Measurements from ENCODE around the gene LCP1. TPM values are rescaled to one million over a fixed set of nuclear protein-coding genes. Genes with fewer than 3 reads are reported as not detected.

LCP1 gene
- total RNA-seq, 4 donors from 2014 or later = 3.7 to 12.5 (median 10.1) TPM

DNA sequence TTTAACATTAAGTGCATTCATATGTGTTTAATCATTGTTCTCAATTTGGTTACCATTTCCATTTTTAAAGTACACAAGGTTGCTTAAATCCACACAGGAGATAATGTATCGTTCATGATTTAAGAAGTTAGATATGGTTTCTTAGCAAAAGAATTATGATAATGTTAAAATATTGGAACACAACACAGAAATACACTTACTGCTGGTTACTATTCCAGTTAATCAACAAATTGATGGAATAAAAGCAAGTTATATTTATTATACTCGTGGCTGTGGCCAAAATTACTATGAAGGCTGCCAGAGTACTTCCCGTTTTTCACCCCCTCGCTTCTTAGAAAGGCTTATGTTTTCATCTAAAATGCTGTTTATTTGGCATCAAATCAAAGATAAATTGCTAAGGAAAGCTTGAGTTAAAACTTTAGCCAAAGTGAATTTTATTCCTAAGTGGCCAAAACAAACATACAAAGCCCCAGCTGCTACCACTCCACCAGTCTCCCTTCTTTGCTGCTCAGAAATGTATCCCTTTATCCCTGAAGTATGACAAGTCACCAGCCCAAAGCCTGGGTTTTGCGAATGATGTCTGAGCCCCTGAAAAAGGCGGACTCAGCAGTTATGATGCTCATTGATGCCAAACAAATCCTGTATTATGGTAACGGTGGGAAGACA, 27.7 kb downstream of the LCP1 start:
- intact Hi-C loops (cut with DNase I; ENCODE audit: low total_unique reads) = no loop called here
- Histone ChIP-seq H3K27ac (no peak overlapping the region), H3K36me3 (no peaks in the 10 kb centered on the region)

DNA sequence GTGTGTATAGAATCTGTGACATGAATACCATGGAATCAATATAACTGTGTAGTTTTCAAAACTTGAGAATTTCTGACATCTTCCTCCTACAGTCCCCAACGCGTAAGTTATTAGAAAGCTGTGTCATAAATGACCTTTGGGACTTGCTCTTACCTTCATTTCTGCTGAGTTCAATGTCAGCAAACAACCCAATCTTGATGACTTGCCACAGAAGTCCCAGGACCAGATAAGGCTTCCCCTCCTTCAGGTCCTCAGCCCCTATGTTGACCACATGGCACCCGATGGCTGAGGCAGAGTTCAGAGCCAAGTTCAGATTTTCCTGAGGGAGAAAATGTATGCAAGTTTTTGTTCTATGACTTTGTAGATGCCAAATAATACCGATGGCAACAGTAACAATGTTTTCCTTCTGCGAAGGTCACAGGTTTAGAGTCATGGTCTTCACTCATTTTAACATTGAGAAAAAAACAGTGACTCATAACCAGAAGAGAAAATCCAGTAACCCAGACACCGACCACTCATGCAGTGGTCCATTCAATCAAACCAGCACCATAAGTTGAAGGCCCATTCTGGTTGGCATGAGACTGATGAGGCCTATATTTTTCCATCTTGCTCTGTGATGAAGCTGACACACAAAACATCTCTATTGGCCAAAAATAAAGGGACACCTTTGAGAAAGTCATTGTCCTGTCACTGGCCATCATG, 29.2 kb downstream of the LCP1 start:
- ATAC-seq (no peak), DNase-seq (no peak)
- H3K9me3 ChIP-seq = no peaks in the 10 kb centered on the region
- H3K36me3 ChIP-seq = no peaks in the 10 kb centered on the region
- no peaks in the 10 kb centered on the region for H3K27me3 ChIP-seq
- TF ChIP-seq, protein P1, sequence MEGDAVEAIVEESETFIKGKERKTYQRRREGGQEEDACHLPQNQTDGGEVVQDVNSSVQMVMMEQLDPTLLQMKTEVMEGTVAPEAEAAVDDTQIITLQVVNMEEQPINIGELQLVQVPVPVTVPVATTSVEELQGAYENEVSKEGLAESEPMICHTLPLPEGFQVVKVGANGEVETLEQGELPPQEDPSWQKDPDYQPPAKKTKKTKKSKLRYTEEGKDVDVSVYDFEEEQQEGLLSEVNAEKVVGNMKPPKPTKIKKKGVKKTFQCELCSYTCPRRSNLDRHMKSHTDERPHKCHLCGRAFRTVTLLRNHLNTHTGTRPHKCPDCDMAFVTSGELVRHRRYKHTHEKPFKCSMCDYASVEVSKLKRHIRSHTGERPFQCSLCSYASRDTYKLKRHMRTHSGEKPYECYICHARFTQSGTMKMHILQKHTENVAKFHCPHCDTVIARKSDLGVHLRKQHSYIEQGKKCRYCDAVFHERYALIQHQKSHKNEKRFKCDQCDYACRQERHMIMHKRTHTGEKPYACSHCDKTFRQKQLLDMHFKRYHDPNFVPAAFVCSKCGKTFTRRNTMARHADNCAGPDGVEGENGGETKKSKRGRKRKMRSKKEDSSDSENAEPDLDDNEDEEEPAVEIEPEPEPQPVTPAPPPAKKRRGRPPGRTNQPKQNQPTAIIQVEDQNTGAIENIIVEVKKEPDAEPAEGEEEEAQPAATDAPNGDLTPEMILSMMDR (IDR thresholded peaks at IDR 0.05 in 4 of 5, conservative IDR thresholded peaks at IDR 0.05 in 1 of 5) = no peak
- no peak for TF ChIP-seq POLR2A (IDR thresholded peaks at IDR 0.05)
- in situ Hi-C loops (cut with MboI; ENCODE audit: low sequenced_read_pairs in 4 of 4) = loop anchor here in 2 of 4 donors (25.0 kb wide), 2 partner anchors 340 to 640 kb away; no protein-coding TSS in a partner anchor
- H3K27ac ChIP-seq = no peak overlapping the region
- H3K4me1 ChIP-seq = no peaks in the 10 kb centered on the region
- intact Hi-C loops (cut with DNase I; ENCODE audit: low total_unique reads) = no loop called here
- H3K4me3 ChIP-seq = no peak overlapping the region

More for the DNA sequence above, 27.7 kb downstream of the LCP1 start:
- H3K4me1 ChIP-seq = no peaks in the 10 kb centered on the region
- H3K27me3 ChIP-seq = no peaks in the 10 kb centered on the region
- H3K4me3 ChIP-seq = no peak overlapping the region
- TF ChIP-seq, protein P1 (IDR thresholded peaks at IDR 0.05 in 4 of 5, conservative IDR thresholded peaks at IDR 0.05 in 1 of 5) = no peak
- TF ChIP-seq POLR2A (IDR thresholded peaks at IDR 0.05) = no peak
- in situ Hi-C loops (cut with MboI; ENCODE audit: low sequenced_read_pairs in 4 of 4) = loop anchor here in 2 of 4 donors (25.0 kb wide), 2 partner anchors 342 to 642 kb away; no protein-coding TSS in a partner anchor
- DNase-seq (no peak), ATAC-seq (no peak)
- H3K9me3 ChIP-seq = no peaks in the 10 kb centered on the region

DNA sequence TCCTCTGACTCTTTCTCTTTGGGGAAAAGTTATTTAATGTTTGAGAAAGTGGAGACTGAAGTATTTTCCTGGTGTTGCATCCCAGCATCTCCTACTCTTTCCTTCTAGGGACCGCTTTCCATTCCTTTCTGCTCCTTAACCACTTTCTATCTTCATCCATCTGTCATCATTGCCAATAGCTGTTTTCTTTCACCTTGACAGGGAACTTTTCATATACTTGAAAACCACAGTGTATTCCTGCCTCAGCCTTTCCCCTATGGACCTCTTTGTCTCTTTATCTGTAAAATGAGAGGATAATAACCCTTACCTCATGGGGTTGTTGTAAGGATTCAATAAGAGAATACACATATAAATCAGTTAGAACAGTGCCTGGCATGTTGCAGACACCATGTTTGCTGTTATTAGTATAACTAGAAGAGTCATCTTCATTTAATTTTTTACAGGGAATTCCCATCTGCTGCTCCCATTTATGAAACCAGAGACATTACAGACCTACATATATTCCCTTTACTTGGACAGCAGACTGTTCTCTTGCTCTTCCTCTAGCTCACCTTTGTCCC, 31.8 kb downstream of the LCP1 start:
- no peaks in the 10 kb centered on the region for H3K27me3 ChIP-seq
- in situ Hi-C loops (cut with MboI; ENCODE audit: low sequenced_read_pairs in 4 of 4) (loop anchor here in 2 of 4 donors (25.0 kb wide), 2 partner anchors 338 to 638 kb away; no protein-coding TSS in a partner anchor), intact Hi-C loops (cut with DNase I; ENCODE audit: low total_unique reads) (no loop called here)
- DNase-seq (no peak), ATAC-seq (no peak)
- H3K36me3 ChIP-seq = no peaks in the 10 kb centered on the region
- no peak overlapping the region for H3K27ac ChIP-seq
- H3K9me3 ChIP-seq = no peaks in the 10 kb centered on the region
- H3K4me1 ChIP-seq = no peaks in the 10 kb centered on the region
- TF ChIP-seq, protein P1 (IDR thresholded peaks at IDR 0.05 in 4 of 5, conservative IDR thresholded peaks at IDR 0.05 in 1 of 5) = no peak
- TF ChIP-seq POLR2A (IDR thresholded peaks at IDR 0.05) = no peak
- no peak overlapping the region for H3K4me3 ChIP-seq

DNA sequence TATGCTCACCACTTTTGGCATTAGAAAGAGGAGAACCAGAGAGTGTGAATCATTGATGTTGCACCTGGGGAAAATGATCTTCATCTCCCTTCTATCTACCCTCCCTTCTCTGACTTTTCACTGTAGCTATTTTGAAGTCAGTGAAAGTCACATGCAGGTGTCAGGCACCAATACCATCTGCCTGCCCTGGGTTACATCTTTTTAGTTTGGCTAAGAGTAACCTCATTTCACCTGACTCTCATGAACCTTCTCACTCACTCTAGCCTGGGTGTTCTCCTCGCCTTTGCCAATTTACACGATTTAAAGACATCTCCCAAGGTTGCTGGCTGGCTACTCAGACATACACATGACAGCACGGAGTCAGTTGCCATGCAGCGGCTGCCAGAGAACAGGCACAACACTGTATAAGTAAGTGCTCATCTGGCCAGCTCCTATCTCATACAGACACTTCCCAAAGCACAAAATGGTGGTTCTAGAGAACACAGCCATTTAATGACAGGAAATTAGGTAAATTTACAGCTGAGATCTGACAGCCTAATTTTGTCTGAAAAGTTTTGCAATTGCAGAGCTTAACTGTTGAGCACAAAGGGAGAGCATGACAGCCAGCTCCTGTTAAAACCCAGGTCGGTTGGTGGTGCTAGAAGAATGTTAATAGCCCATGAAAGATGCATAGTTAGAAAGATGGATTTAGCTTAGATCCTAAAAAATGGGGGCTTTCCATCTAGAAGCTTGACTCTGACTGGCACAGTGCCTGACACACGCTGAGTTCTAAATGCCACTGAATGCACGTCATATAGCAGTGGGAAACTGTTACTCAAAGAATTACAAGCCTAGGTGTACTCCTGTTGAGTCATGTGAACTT, 32.5 kb downstream of the LCP1 start:
- intact Hi-C loops (cut with DNase I; ENCODE audit: low total_unique reads) (no loop called here), in situ Hi-C loops (cut with MboI; ENCODE audit: low sequenced_read_pairs in 4 of 4) (loop anchor here in 3 of 4 donors (25.0 kb wide), 2 partner anchors 337 to 637 kb away; no protein-coding TSS in a partner anchor)
- H3K9me3 ChIP-seq = no peaks in the 10 kb centered on the region
- H3K4me1 ChIP-seq = no peaks in the 10 kb centered on the region
- DNase-seq (no peak), ATAC-seq (peak in 1 of 2 donors; percentile 54)
- H3K36me3 ChIP-seq = no peaks in the 10 kb centered on the region
- H3K27ac ChIP-seq = no peak overlapping the region
- no peaks in the 10 kb centered on the region for H3K27me3 ChIP-seq
- no peak overlapping the region for H3K4me3 ChIP-seq
- TF ChIP-seq, protein P1 (IDR thresholded peaks at IDR 0.05 in 4 of 5, conservative IDR thresholded peaks at IDR 0.05 in 1 of 5) = no peak
- TF ChIP-seq POLR2A (IDR thresholded peaks at IDR 0.05) = no peak
